GM18502 (cell line): ENCODE measurements around the gene TOP3B.

Experiments
- ATAC-seq: cut with Tn5 transposase; IDR thresholded peaks from one replicate; pipeline ENCODE4 v1.9.1; 2021; ENCODE audit warnings: mild to moderate bottlenecking; ENCODE audit not compliant: unreplicated experiment, poor library complexity

TOP3B gene

DNA sequence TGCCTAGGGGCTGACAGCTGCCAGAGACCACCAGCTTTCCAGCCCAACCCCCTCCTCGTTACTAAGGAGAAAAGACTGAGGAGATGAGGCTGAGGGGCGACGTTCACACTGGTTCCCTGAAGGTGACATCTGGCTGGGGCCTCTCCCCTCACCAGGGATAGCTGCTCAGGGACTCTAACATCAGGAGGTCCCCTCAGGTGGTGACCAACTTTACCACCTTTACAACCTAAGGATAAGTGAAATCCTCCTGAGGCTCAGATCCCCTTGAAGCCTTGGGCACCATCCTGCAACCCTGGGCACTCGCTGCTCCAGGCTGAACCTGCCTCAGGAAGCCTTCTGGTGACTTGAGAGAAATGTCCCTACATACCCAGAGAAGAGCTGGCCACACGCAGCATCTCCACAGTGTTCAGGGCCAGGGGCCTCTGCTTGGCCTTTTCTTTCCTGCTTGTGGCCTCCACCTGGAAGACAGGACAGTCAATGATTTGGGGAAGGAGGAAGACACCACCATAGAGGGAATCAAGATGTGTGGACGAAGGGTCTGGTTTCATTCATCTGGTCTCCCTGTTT, 17.6 kb downstream of the TOP3B start:
- no peak for ATAC-seq

DNA sequence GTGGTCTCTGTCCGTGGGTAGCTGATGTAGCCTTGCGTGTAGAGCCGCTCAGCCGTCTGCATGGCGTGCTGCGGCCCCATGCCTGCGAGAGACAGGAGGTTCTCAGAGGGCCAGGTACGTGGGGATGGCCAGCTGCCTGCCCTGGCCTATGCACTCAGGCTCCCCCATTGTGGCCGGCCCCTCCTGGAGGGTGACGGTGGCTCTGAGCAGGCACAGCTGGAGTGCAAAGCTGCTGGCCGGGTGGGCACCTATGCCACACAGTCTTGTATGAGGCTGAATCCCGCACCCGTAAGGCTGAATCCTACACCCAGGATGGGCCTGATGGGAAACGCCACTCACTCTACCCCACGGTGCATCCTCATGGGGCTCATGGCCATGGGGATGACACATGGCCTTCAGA, 18.4 kb downstream of the TOP3B start:
- no peak for ATAC-seq

DNA sequence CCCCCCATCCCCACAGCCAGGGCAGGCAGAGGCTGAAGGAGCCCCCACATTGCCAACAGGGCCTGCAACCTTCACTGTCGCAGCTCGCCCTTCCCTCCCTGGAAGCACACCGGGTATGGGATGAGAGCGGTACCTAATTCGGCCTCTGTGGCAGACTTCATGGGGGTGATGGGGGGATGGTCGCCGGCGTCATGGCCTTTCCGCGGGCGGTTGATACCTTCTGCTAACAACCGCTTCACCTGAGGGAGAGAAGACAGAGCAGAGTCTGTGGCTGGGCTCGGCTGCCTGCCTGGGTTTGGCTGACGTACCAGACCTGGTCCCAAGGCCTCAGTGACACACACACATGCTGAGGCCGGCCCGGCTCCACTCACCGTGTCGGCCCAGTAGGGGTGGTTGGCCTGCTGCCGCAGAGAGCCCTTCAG, 18.8 kb downstream of the TOP3B start:
- no peak for ATAC-seq

DNA sequence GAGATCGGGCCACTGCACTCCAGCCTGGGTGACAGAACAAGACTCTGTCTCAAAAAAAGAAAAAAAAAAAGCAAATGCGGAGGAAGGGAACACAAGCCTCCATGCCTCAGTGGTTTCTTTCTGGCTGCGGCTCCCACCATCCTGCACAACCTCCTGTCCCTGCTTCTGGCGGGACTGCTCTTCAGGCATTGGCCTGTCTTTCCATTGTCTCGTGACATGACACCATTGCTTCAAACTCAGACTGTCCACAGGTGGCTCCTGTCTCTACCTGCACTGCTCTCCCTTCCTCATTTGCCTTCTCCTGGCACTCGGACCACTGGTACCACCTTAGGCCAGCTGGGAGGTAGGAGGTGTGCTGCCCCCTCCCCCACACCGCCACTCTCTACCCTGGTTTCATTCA, 19.3 kb downstream of the TOP3B start:
- no peak for ATAC-seq

DNA sequence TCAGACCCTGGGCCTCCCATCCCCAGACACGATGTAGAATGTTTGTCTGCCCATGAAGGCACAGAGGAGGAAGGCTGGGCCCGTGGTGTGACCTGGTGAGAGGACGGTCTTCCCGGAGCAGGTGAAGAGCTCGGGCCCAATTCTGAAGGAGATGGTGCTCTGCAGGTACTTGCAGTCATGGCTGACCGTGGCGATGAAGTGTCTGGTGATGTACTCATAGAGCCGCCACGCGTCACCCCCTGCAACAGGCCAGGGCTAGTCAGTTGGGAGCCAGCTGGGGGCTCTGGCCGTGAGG, 20.0 kb downstream of the TOP3B start:
- ATAC-seq, result no peak

DNA sequence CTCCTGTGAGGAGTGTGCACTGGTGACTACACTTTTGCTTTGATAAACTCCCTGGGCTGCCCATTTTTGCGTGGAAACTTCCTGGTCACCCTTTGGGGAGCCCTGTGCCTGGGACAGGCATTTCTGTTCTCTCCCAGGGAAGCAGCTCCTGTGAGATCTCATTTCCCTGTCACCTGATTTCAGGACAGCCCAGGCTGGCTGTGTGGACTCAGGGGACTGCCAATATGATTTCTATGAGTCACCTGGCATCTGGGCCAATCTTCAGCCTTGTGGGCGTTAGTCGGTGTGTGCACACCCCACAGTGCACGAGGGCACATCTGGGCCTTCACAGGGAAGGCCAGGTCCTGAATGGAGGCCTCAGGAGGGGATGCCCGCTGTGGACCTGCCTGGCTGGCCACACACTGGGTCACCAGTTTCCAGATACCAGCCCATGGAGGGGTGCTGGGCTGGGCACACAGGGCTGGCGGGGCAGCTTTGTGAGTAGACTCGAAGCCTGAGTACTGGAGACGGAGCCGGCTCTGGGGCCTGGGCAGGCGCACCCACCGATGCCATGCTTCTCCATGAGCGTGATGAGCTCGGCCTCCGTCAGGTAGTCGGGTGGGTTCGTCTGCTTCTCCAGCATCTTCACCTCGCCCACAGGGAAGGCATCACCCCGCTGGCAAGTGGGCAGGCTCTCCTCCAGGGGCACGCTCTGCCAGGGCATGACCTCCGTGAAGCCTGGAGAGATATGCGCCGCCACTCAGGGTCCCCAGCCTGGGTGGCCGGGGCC, 20.5 kb downstream of the TOP3B start:
- no peak for ATAC-seq

DNA sequence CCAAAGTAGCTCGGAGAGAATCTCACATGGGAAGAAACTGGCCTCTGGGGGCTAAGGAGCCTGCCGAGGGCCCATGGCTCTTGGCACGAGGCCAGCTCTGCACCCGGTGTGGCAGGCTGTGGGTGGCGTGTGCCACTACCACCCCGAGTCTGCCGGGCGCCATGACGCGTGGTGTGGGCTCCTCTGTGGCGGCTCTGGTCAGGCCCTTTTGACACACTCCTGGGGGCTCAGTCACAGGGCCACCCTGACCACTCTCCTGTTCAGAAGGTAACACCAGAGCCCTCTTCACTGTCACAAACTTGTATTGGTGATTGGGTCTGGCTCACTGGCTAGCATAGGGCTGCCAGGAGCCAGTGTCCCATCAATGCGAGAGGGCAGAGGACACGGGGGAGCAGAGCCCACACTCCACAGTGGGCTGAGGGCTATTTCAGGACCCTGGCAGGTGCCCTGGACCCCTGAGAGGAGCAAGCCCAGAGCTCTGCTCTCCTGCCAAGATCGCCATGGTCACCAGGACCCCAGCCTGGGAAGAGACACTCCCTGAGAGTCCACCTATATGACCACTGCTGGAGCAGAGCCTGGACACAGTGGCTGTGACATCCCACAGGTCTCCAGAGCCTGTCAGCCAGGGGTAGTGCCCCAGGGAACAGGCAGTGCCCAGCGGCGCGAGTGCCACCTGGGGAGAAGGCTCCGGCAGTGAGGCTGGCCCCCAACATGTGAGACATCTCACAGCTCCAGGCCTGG, 21.3 kb downstream of the TOP3B start:
- ATAC-seq, result no peak

DNA sequence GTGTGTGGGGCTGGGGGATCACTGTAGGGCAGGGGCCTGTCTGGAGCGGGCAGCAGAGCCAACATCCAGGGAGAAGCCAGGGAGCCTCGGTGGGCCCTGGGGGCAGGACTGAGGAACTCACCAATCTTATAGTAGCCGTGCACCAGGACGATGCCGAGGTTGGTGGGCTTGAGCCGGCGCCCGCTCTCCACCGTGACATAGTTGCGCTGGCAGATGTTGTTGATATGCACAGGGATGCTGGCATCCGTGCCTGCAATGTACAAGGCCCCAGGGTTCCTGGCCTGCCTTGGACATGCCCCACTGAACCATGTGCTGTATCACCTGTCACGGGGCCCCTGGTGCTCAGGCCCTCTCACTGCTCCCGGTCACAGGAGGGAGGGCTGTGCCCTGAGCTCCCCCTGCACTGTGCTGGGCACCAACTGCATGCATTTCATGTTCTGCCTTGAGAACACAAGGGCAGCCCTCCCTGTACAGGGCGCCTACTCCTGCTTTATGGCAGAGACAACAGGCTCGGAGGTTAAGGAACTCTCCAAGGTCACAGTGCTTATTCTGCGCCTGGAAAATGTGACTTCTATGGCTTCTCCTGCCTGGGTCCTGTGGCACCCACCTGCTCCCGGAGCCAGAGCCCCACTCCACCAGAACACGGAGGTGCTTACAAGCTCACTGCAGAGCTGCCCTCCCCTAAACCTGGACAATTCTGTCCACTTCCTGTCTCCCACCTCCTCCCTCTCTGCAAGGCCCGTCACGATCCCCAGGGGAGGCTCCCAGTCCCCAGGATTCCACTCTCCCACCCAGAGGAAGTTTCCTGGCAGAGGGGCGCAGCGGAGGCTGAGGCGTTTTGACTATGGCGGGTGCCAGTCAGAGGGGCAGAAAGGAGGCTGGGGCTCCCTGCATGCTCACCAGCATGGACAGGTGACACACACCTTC, 22.1 kb downstream of the TOP3B start:
- ATAC-seq, result no peak

DNA sequence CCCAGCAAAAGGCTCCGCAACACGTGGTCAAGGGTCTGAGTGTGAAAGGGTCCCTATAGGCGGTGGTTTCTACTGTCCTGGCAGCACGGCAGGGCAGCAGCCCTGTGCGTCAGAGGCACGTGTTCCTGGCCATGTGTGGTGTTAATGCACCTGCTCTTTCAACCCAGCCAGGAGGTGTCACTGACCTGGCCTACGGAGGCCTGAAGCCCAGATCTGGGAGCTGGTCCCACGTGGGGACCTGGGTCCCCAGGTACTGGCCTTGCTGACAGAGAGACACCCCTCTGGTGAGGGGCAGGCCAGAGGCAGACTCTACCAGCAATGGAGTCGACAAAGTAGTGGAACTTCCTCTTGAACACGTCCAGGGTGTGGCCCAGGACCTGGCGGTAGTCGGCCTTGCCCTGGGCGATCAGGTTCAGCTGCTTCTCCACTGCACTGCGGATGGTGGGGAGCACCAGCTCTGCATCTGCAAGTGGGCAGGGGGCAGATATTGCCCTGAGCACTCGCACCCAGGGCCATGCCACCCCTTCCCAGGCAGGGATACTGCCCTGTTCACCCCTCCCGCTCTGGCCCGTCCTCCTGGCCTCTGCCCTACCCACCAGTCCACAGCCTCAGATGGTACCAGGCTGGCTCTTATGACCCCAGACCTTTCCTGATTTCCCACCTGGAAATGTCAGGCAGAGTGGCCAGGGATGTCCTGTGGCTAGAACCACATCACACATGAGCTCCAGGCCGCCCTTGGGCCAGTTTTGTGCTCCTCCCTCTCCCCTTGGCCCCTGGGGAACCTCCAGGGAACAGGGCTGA, 23.1 kb downstream of the TOP3B start:
- no peak for ATAC-seq

DNA sequence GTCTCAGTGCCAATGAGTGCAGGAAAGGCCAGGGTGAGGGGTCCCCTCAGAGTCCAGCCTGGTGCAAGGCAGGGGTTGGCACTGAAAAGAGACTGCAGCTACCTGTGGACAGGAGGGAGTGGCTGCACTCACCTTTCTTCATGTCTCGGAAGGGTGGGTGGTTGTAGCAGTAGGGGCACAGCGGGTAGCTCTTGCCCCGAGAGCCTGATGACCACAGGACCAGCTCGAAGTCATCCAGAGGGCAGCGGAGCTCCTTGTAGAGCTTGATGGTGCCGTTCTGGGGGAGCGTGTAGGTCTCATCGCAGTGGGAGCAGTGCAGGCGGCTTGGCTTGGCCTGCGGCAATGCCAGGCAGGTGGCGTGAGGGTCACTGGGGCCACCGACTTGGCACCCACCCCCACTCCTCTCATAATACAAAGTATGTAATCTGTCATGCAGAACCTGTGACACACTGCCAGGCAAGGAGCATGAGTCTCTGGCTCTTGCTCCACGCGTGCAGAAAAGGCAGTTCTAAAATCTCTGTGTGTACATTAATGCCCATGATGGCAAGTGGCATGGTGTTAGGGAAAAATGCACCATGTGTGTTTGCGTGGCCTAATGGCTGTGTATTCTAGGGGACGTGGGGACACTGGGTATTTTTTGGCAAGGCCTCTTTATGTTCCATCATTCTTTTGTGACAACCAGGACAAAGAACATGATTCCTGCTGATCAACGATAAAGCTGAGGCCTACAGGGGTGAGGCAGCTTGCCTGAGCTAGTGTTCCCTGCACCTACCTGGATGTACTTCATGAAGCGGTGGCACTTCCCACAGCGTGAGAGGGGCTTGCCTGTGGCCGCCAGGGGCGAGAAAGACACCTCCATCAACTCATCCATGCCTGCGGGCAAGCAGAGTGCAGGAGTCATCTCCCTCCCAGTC, 24.0 kb downstream of the TOP3B start:
- no peak for ATAC-seq

DNA sequence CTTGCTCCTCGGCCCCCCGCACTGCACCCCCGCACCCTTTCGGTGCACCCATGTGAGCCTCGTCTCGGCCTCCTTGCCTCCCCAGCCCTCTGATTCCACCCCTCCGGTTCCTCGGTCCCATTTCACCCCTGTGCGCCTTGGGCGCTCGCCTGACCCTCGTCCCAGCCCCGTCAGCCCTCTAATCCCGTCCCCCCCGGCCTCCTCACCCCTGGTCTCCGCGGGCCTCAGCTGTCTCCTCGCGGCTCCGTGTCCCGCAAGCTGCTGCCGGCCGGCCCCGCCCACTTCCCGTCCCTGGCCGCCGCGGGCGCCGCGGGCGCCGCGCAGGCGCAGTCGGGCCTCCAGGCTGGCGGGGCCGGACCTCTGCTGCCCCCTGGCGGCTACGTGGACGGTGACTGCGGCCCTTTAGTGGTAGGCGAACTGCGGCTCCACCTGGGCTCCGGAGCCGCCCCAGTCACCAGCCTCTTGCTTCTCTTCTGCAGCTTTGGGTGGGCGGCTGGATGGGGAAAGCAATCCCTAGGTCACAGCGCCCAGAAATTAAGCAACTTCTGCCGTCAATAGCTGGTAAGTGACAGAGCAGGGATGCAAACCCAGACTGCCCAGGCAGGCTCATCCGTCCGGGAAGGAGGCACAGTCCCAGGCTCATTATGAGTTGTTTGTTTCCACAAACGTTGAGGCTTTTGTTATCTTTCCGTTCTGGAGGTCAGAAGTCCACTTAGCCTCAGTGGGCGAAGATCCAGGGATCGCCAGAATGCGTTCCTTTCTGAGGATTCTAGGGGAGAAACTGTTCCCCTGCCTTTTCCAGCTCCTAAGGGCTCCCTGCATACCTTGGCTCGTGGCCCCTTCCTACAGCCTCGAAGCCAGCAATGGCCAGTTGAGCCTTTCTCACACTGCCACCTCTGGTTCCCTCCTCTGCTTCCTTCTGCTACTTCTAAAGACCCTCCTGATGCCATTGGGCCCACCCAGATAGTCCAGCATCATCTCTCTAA, 29.7 kb downstream of the TOP3B start, which contains the start of gene PPM1F:
PPM1F (minus strand) TSS at position 263 of the 986 bp plus-strand sequence. CDS start 6,800 bp downstream, outside the sequence.
- ATAC-seq, result peak; percentile 79

DNA sequence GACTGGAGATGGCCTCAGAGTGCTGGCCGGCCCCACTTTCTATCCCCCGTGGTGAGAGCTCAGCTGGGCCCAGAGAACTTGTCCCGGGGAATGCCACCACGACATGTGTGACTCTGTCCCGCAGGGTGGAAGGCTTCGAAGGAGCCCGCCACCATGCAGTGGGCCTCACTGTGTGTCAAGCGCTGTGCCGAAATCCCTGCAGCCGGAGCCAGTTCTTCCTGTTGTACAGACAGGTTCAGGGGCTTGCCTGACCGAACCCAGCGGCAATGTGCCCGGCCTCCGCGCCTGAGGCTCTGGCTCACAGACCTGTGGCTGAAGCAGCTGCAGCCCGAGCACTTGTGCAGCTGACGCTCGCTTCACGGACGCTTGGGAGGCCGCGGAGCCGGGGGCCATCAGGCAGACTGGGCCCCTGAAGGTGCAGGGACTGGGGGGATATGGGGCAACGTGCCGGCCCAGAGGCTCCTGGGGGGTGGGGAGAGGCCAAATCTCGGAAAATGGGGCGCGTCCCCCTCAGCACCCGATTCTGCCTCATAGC, 30.6 kb downstream of the TOP3B start:
- ATAC-seq, result no peak

DNA sequence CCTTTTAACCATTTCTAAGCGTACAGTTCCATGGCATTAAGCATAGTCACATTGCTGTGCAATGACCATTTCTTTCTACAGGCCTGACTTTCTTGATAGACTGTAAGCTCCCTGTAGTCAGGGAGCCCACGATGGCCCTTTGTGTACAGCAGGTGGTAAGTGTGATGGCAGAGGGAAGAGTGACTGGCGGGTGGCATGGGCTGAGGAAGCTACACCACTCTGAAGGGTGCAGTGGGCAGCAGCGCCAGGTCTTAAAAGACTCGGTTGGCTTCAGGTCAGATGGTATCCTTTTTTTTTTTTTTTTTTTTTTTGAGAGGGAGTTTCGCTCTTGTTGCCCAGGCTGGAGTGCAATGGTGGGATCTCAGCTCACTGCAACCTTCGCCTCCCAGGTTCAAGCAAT, 31.5 kb downstream of the TOP3B start:
- ATAC-seq, result no peak

DNA sequence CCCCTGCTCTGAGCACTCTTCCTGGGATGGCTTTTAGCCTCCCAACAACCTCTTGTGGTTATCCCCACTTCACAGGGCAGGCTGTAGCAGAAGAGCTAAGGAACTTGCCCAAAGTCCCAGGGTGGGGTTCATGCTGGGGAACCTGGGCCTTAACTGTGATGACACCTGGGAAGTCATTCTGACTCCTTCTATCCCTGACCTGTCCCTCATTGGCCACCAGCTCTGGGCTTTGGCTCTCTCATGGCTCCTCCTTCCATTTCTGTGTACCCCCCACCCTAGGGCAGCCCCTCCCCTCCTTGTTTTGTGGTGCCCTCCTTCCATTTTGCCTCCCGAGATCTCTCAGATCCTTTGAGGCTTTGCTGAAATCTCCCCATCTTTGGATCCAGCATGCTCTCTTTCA, 32.6 kb downstream of the TOP3B start:
- ATAC-seq, result no peak

DNA sequence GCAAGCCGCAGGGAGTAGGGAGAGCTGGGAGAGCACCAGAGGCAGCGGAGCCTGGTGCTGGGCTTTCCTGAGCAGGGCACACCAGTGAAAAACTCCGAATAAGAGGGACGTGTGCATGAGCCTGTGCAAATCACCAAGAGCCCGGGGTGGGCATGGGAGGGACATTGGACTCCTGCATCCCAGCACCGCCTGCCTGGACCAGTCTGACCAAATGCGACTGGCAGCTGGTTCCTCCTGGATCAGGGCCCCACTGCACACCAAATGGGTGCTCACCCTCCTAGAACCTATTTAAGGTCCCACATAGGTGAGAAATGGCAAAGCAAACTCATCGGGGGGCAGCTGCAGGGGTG, 33.0 kb downstream of the TOP3B start:
- ATAC-seq, result no peak

DNA sequence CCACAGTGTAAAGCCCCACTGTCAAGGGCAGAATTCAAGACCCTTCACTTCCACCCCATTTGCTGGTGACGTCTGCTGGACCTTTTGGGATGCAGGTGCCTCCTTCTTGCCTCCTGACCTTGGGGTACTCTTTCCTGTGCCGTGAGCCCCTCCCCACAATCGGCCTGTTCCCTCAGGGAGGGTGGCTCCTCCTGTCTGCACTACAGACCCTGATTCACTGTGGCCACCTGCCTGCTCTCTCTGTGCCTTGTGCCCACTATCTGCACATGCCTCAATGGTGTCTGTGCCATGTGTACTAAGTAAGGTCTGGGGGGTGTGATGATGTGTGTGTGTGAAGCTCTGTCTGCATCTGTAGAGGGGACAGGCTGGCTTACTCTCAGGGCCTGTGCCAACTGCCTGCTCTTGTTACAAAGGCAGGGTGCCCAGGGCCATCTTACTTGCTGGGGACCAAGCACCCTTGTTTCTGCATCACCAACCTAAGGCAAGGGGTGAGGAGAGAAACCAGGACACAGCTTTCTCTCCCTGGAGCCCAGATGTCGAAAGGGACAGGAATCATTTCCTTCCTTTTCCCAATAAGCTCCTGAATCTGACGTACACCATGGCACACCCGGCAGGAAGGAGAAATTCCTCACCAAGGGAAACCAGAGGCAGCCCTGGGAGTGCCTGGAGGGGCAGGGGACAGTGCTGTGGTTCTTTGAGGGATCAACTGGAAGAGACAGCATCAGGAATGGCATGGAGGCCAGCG, 33.6 kb downstream of the TOP3B start:
- ATAC-seq, result no peak

DNA sequence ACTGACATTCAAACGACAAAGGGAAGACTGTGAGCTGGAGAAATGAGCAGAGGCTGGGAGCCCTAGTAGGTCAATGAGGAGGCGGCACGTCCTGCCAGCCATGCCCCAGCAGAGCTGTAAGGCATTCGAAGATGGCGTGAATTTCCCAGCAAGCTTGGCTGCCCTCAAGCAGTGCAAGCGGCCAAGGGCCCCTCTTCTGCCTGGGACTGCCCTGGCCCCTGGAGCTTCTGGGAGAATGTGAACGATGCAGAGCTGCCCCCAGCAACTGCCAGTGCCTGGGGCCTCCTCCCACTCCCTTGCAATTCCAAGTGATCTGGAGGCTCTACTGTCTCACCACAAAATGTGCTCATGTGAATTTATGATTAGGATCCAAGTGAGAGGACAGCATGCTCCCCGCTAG, 34.2 kb downstream of the TOP3B start:
- ATAC-seq, result no peak
